ENCODE results near the gene HPGDS.

DNA sequence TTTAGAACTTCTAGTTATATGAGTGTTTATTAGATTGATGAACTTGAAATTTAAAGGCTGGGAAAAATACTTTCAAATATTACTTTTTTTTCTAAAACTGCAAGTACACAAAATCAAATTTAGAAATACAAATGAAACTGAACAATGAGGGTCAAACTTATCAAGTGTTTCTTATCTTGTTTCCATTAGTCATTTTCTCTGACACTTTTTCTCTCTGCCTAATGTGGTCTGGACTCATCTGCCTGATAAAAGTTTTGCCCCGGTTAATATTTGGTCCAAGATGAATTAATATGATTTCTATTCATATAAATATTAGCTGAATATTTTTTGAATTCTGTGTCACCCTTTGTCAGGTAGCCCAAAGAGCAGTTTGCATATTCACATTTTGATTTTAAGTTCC, 8.7 kb upstream of the HPGDS start:
- TF ChIP-seq, protein P1, sequence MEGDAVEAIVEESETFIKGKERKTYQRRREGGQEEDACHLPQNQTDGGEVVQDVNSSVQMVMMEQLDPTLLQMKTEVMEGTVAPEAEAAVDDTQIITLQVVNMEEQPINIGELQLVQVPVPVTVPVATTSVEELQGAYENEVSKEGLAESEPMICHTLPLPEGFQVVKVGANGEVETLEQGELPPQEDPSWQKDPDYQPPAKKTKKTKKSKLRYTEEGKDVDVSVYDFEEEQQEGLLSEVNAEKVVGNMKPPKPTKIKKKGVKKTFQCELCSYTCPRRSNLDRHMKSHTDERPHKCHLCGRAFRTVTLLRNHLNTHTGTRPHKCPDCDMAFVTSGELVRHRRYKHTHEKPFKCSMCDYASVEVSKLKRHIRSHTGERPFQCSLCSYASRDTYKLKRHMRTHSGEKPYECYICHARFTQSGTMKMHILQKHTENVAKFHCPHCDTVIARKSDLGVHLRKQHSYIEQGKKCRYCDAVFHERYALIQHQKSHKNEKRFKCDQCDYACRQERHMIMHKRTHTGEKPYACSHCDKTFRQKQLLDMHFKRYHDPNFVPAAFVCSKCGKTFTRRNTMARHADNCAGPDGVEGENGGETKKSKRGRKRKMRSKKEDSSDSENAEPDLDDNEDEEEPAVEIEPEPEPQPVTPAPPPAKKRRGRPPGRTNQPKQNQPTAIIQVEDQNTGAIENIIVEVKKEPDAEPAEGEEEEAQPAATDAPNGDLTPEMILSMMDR (IDR thresholded peaks at IDR 0.05) = no peak
- no peak for TF ChIP-seq POLR2A (IDR thresholded peaks at IDR 0.05)

Data from Peyer's patch (tissue), 4 donors.